Hepatocyte (in vitro differentiated cells): ENCODE data around the gene RBKS. TPM values are rescaled to one million over a fixed set of nuclear protein-coding genes. Genes with fewer than 3 reads are reported as not detected.
A peak's percentile ranks its signal among the peaks of the same experiment; 100 is the strongest.

Experiments
- DNase-seq: peaks from one replicate; pipeline ENCODE4 v3.0.0-alpha.2; 2016; ENCODE audit warnings: low spot score
- H2AFZ ChIP-seq: fragments of 200-600 bp; sonication (generic); 2 replicates; pipeline ENCODE4 v1.6.0; 2016; ENCODE audit warnings: antibody characterized with exemption, mild to moderate bottlenecking
- H3K27ac ChIP-seq: fragments of 200-600 bp; sonication (generic); 2 replicates; pipeline ENCODE4 v1.5.1; 2016; ENCODE audit warnings: mild to moderate bottlenecking
- H3K27me3 ChIP-seq: fragments of 200-600 bp; sonication (generic); 2 replicates; pipeline ENCODE4 v1.6.1; 2016
- H3K36me3 ChIP-seq: fragments of 200-600 bp; sonication (generic); replicated peaks from 2 replicates; pipeline ENCODE4 v1.5.1; 2016; ENCODE audit warnings: low read depth; ENCODE audit not compliant: insufficient read depth
- H3K4me1 ChIP-seq: fragments of 200-600 bp; sonication (generic); 2 replicates; pipeline ENCODE4 v1.5.1; 2016; ENCODE audit warnings: mild to moderate bottlenecking, moderate library complexity; ENCODE audit not compliant: insufficient read depth
- H3K4me2 ChIP-seq: fragments of 200-600 bp; sonication (generic); 2 replicates; pipeline ENCODE4 v1.6.0; 2016
- H3K4me3 ChIP-seq: fragments of 200-600 bp; sonication (generic); 2 replicates; pipeline ENCODE4 v1.5.1; 2016; ENCODE audit warnings: mild to moderate bottlenecking
- H3K79me2 ChIP-seq: fragments of 200-600 bp; sonication (generic); 2 replicates; pipeline ENCODE4 v1.6.0; 2017; ENCODE audit warnings: mild to moderate bottlenecking
- H3K9me2 ChIP-seq: fragments of 200-600 bp; sonication (generic); replicated peaks from 2 replicates; pipeline ENCODE4 v1.6.0; 2017; ENCODE audit warnings: mild to moderate bottlenecking; ENCODE audit not compliant: insufficient read depth
- H3K9me3 ChIP-seq: fragments of 200-600 bp; sonication (generic); 2 replicates; pipeline ENCODE4 v1.5.1; 2016; ENCODE audit warnings: low read depth, mild to moderate bottlenecking
- H4K20me1 ChIP-seq: fragments of 200-600 bp; sonication (generic); 2 replicates; pipeline ENCODE4 v1.6.0; 2016; ENCODE audit warnings: mild to moderate bottlenecking; ENCODE audit not compliant: insufficient read depth, poor library complexity, severe bottlenecking
- CTCF ChIP-seq: fragments of 200-600 bp; sonication (generic); IDR thresholded peaks from 2 replicates; pipeline ENCODE4 v1.5.1; 2016; ENCODE audit warnings: antibody characterized with exemption, mild to moderate bottlenecking; ENCODE audit not compliant: poor library complexity
- EZH2 ChIP-seq: fragments of 200-600 bp; sonication (generic); IDR thresholded peaks from 2 replicates; pipeline ENCODE4 v1.6.1; 2016; ENCODE audit warnings: antibody characterized with exemption, mild to moderate bottlenecking, borderline replicate concordance
- EZH2phosphoT487 ChIP-seq: fragments of 200-600 bp; sonication (generic); IDR thresholded peaks from one replicate; pipeline ENCODE4 v1.6.1; 2018; ENCODE audit warnings: antibody characterized with exemption, mild to moderate bottlenecking, low read depth, moderate library complexity; ENCODE audit not compliant: unreplicated experiment, severe bottlenecking
- WGBS: methylation state at CpG from one replicate; pipeline ENCODE4 v1.1.6; 2016; ENCODE audit warnings: low lambda C conversion rate; ENCODE audit errors: missing lambda C conversion rate; 5-methylcytosine and 5-hydroxymethylcytosine counted together
- polyA plus RNA-seq: library from polyadenylated mRNA; unstranded; fragments of >200 nt; fragmentation: Nextera tagmentation; extraction: Ambion mirVana; gene quantifications from 2 replicates; pipeline ENCODE4 v1.2.1, GENCODE V29; 2016
- total RNA-seq: library from RNA; depleted of rRNA; stranded (reverse); fragments of >200 nt; gene quantifications from 2 replicates; pipeline ENCODE4 v1.2.3, GENCODE V29; 2014

Gene RBKS
- total and polyA plus RNA-seq, 2 experiments from 2014 or later, result 5.5 to 7.2 TPM

- DNase-seq, result no peak
- Histone ChIP-seq H3K4me2 (no peak overlapping the region), H3K4me3 (no peak overlapping the region), H3K79me2 (peaks cover 53% of the 10 kb centered on the region), H3K27ac (no peak overlapping the region), H4K20me1 (no peaks in the 10 kb centered on the region), H2AFZ (no peak overlapping the region), H3K9me2 (no peaks in the 10 kb centered on the region), H3K9me3 (no peaks in the 10 kb centered on the region), H3K36me3 (no peaks in the 10 kb centered on the region), H3K27me3 (no peaks in the 10 kb centered on the region), H3K4me1 (peaks cover 21% of the 10 kb centered on the region)
- TF ChIP-seq CTCF (no peak), EZH2 (no peak), EZH2phosphoT487 (no peak)
- 91% methylated on average over 3 of the region's 3 CpGs for WGBS
Observed at GRCh38 chr2:27756091-27756490, 134.1 kb downstream of the RBKS start.

- Histone ChIP-seq H3K27me3 (no peaks in the 10 kb centered on the region), H3K27ac (peak overlapping the region; percentile 98), H3K4me3 (no peak overlapping the region), H2AFZ (no peak overlapping the region), H3K79me2 (peaks cover 44% of the 10 kb centered on the region), H3K4me2 (peak overlapping the region; percentile 75), H3K9me2 (no peaks in the 10 kb centered on the region), H3K36me3 (no peaks in the 10 kb centered on the region), H3K4me1 (peaks cover 21% of the 10 kb centered on the region), H4K20me1 (no peaks in the 10 kb centered on the region), H3K9me3 (no peaks in the 10 kb centered on the region)
- no peak for TF ChIP-seq CTCF
- no peak for TF ChIP-seq EZH2phosphoT487
- TF ChIP-seq EZH2, result no peak
- no peak for DNase-seq
- WGBS, result 93% methylated on average over 5 of the region's 5 CpGs
Observed at GRCh38 chr2:27754831-27755230, 135.4 kb downstream of the RBKS start.

- Histone ChIP-seq H3K9me2 (no peaks in the 10 kb centered on the region), H3K27ac (peak overlapping the region; percentile 98), H3K27me3 (no peaks in the 10 kb centered on the region), H3K4me2 (peak overlapping the region; percentile 75), H4K20me1 (no peaks in the 10 kb centered on the region), H3K4me1 (peaks cover 21% of the 10 kb centered on the region), H2AFZ (no peak overlapping the region), H3K36me3 (no peaks in the 10 kb centered on the region), H3K9me3 (no peaks in the 10 kb centered on the region), H3K4me3 (no peak overlapping the region), H3K79me2 (peaks cover 42% of the 10 kb centered on the region)
- TF ChIP-seq EZH2 (no peak), CTCF (peak; percentile 91)
- DNase-seq, result peak; percentile 87
- 27% methylated on average over 4 of the region's 4 CpGs for WGBS
Observed at GRCh38 chr2:27754138-27754588, 136.0 kb downstream of the RBKS start.
